GM18508 (cell line): Measurements from ENCODE around the gene SHC3.

Source experiments
- ATAC-seq: cut with Tn5 transposase; IDR thresholded peaks from one replicate; pipeline ENCODE4 v1.9.1; 2021; ENCODE audit warnings: moderate number of reproducible peaks; ENCODE audit not compliant: insufficient read depth, unreplicated experiment

Gene SHC3

DNA sequence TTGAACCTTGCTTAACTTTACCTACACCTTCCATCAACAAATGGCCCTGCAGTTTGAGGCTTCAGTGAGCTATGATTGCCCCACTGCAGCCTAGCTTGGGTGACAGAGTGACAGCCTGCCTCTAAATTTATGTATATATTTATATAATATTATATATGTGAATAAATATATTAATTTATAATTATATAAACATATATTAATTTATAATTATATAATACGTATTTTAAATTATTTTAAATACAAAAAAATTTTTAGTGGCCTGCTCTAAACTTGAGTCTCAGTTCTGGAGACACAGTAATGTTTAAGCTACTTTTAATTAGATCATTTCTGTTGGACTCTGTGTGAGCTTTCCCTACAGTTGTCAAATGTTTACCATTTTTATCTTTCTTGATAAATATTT lies 9.3 kb upstream of the SHC3 start:
- no peak for ATAC-seq

DNA sequence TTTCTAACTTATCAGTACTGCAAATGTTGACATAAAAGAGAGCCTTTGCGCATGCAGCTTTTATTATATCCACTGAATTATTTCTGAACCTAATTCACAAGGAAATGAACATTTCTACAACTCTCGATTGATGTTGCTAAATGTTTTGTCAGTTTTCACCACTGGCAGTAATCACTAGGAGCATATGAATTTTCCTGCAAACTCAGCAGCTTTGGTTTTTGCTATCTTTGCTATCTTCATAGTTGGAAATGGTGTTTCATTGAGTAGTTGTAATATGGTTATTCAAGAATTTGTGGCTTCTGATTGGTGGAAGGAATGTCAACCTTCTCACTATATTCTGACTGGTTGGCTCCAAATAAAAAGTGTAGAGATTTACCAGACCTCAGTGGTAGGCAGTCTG lies 8.9 kb upstream of the SHC3 start:
- no peak for ATAC-seq

DNA sequence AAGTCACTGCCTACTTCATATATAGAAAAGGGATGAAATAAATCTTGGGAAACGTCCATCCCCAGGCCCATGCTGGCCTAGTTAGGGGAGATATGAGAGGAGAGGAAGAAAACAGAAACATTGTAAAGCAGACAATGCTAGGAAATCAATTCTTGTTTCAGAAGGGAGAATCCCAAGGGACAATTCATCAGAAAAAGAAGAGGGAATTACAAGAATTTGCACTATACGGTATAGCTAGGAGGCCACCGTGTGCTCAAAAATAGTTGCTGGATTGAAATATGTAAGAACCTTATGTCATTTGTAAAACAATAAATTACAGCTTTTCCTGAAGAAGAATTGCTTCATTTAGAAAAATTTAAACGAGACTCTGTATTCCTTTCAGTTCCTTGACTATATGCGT lies 8.3 kb upstream of the SHC3 start:
- ATAC-seq: no peak

DNA sequence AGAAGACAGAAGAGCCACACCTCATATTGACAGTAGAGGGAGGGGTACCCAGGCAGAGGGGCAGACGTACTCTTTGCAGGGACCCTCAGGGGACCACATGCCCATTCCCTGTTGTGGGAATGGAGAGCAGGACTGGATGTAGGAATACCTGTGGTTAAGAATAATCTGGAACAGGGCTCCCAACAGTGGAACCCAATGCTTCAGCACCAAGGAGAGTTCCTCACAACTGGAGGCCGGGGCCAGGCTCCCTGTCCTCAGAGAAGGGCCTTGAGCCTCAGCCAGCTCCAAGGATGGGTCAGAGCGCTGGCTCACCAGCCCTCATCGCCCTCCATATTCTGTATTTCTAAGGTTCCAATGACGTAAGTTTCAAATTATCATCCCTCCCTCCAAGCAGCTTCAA lies 7.4 kb upstream of the SHC3 start:
- ATAC-seq: no peak

DNA sequence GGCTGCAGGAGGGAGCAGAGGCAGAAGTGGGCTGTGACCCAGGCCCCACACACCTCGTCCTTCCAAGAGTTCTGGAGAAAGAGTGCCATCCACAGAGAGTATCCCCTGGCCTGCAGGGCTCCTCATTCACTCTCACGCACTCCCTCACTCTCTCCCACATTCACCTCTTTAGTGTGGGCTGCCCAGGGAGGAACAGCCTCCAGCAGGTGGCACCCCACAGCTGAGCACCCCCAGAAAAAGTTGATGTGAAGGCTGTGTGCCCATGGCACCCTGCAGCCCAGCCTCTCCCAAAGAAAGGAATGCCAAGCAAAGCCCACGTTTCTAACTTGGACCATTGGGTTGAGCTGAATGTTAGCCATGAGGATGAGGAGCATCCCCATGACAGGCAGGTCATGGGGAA lies 4.5 kb upstream of the SHC3 start:
- ATAC-seq: no peak

DNA sequence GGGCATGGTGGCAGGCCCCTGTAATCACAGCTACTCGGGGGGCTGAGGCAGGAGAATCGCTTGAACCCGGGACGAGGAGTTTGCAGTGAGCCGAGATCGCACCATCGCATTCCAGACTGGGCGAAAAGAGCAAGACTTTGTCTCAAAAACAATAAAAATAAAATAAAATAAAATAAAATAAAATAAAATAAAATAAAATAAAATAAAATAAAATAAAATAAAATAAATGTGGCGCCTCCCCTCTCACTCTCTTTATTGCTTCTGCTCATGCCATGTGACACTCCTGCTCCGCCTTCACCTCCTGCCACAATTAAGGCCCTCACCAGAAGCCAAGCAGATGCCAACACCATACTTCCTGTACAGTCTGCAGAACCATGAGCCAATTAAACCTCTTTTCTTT lies 3.8 kb upstream of the SHC3 start:
- ATAC-seq: no peak

DNA sequence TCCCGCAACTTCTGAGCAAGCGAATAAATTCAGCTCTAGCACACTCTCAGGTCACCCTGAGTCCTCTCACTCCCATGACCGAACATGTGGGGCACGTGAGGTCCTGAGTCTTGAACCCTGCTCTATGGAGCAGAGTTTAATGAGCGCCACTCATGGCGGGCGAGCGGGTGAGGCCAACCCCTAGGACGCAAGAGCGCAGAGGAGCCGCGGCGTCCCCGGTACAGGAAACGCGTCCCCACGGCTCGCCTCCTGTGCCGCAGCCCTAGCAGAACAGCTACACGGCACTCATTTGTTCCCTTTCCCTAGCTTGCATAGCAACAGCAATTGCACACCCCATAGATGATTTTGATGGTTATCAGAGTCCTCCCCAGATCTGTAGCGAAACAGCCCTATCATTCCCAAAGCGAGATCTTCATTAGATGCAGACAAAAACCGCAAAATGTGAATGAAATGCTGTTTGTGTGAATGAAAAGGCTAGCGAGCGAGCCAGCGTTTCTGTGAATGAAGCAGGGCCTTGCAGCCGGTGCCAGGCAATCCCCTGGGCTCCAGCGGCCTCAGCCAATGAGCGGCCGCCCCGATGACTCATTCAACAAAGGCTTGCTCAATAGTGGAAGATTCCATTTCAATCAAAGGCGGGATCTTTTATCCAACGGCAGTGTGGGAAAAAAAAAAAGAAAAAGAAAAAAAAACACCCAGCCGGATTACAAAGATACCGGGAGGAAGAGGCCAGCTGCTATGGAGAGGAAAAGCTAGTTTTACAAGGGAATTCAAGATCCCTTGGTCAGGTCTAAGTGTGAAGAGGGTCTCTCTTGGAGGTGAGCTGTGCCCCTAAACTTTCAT lies 1.5 kb upstream of the SHC3 start:
- ATAC-seq: no peak

DNA sequence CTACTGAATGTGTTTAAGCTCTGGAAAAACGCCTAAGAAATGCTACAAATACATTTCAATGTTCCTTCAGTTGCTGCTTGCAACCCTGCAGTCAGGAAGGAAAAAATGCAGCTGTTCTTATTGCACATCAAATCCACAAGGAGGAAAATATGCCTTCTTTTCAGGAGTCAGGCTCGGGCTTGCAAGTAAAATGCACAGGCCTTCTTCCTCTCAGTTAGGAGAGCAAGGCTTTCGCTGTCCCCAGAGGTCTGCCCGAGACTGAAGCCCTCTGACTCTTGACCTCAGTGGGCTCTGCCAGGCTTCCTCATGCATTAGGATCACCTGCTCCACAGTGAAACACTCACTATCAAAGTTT lies 899 bp upstream of the SHC3 start:
- no peak for ATAC-seq

DNA sequence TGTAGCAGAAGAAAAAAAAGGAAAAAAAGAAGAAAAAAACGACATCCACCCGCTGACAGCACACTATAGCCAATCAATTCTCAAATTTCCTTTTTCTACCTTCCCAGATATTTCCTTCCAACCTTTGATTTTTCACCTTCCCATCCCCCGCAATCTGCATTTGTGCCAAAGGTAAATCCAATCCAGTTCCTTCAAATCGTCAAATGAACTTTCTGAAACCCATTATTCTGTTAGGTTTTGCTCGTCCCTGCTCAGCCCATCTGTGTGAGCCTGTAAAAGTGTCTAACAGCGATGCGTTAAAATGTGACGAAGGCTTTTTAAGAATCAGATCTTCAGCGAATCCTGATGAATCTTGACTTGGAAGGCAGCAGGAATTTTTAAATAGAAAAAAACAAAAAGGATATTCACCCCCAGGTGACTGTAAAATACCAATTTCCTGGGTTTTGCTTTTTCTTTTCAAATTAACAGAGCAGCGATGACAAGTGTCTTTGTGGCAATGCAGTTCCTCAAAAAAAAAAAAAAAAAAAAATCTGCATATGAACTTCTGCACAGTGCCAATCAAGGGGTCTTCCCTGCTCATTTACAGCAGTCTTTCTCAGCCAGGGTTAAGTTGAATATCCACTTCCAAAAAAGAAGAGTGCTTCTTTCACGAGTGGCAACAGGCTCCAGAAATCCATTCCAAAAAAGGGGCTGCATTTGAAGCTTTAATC lies 367 bp upstream of the SHC3 start:
- ATAC-seq: no peak

DNA sequence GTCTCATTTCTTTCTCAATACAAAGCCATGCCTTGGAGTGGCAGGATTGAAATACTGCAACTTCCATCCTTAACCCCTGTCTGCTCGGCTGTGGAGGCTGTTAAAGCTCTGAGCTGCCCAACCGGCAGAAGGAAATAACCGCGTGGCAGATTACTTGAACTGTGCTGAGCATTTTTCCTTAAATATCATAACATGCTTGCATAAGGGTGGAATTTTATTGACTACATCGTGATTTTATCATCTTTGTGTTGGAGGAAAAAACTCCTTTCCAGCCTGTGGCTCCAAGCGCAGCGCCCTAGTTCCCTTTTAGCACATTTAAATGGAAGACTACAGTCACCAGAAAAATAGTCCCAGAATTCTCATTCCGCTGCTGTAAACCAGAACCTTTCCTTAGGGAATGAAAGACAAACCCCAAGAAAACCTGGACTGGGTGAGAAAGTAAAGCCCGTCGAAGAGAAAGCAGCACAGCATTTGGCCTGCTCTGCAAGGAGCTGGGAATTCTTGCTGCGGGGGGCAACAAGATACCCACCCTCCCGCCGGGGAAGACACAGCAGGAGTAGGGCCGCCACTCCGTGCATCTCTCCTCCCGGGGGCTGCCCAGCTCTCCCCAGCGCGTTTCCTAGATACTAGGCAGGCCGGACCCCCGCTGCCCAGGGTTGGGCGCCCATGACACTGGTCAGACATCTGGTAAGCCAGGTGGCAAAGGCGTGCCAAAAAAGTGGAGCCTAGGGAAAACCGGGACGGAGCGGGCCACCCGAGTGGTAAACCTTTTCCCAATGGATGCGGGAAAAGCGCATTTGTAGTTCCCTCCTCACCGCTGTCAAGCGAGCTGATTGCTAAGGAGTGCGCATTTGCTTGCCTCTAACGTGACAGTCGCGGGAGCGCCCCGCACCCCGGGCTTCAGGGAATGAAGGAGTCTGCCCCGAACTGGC lies 1.3 kb downstream of the SHC3 start:
- ATAC-seq: no peak

DNA sequence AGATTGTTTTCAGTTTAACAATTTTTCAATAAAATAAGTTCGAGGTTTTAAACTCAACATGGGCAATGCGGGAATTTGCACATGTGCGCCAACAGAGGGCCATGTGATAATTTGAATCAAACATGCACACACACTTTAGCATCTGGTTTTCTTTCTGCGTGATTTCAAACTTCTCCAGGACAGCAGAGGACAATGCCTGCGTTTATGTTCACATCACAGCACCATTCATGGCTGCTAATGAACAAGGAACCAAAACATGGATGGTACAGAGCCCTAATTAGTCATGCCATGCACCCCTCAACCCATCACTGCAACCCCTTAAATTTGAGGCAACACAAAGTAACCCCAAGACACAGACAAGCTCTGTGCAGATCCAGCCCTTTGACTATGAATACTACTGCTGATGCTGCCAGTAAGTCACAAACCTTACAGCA lies 2.8 kb downstream of the SHC3 start:
- no peak for ATAC-seq

DNA sequence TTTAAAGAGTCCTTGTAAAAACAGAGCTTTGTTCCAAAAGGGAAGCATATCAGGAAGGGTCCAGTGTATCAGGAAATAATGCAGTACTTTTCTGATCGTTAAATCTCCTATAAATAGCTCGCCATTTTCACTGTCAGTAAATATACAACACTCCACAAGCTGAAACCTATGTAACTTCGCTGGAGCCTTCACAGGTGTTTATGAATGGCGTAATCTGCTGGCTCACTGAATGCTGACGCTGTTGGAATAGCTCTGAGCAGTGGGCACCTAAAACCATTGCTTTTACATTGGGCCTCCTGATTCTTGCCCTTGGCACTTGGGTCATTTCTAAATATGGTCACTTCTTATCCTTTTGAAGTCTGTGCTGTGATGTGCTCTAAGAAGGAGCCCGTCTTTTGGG lies 4.3 kb downstream of the SHC3 start:
- no peak for ATAC-seq

DNA sequence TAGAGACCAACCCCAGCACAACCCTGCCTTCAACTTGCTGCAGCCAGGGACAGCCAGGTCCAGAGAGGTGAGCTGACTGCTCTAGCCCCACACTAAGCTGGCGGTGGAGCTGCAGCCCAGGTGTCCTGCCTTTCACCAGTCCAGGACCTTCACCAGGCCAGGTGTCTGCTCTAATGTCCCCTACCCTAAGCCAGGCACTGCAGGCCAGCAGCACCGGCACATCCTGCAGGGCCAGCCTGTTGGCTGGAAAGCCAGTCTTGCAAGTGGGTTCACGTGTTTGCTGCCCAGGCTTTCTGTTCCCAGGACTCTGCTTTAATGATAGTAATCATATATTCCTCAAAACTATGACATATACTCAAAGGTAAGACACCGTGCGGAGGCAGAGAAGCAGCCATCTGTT lies 5.5 kb downstream of the SHC3 start:
- ATAC-seq: no peak

DNA sequence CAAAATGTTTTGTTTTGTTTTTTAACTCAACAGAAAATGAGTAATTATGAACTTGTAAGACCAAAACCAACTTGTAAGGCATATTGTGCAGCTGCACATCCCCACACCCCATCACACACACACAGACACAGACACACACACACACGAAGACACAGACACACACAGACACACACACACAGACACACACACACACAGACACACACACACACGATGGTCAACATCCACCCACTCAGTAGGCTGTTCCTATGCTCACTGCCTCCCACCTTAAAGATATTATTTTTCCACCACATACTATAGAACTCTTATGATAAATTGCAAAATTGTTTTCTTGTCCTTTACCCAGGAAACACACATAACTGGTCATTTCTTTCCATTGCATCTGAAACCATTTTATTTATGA lies 6.2 kb downstream of the SHC3 start:
- no peak for ATAC-seq

DNA sequence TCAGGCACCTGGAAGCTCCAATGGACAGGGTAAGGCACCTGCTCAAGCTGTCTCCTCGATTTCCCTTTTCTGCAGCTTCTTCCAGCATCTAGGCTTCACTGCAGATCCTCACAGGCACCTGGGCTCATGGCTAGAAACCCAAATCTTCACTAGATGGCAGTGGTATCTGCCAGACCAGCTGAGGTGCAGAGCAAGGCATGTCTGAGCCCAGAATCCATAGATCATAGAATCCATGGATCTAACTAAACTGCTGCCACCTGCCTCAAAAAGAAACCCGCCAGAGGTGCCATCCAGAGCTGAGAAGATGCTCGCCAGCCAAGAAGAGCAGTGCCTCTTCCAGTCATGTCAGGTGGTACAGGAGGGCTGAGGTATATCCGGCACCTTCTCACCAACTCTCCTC lies 6.9 kb downstream of the SHC3 start:
- ATAC-seq: no peak

DNA sequence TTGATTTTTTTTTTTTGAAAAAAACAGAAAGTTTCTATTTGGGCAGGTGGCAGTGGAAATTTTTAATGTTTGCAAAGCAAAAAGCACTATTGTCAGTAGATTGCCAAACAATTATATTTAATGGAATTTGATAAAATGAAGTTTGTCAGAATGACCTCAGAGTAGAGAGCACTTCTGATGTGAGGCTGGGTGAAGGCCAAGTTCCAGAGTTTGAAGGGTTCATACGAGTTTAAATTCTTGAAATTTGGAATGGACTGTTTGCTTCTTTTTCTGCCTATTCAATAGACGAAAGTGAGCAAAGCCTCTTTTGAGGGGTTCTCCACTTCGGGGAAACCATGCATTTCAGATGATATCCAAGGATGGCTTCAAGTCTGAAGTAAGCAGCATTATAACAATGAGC lies 7.4 kb downstream of the SHC3 start:
- no peak for ATAC-seq

DNA sequence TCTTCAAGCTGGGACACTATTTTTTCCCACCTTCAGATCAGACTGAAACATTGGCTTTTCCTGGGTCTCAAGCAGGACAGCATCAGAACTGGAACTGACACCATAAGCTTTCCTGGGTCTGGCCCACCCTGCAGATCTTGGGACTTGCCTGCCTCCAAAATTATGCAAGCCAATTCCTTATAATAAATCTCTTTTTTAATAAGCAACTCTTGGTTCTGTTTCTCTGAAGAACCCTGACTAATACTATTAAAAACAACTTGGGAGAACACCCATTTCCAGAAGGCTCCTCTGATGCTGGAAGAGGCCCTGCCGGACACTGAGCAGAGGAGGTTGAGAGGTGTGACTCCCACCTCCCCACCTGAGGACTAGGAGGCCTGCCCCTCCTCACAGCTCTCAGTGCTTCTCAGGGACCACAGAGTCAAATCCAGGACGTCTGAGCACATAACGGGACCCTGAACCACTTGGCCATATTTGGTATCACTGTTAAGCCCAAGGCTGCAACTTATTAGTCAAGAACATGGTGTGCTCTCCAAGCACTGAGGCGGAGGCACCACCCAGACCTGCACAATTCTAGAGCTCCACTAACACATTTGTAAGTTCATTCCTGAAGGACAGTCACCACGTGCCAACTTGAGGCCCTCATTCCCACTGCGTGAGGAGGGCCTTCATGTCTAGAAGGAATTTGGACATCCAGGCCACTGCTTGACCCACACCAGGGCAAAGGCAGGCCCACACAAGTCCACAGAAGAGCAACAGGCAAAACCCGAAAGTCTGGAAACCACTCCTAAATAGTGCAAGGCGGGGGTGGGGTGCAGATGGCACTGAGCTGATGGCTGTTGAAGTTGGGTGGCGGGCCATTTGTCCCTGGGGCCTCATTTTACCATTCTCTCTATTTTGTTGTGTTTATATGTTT lies 9.5 kb downstream of the SHC3 start:
- ATAC-seq: no peak

DNA sequence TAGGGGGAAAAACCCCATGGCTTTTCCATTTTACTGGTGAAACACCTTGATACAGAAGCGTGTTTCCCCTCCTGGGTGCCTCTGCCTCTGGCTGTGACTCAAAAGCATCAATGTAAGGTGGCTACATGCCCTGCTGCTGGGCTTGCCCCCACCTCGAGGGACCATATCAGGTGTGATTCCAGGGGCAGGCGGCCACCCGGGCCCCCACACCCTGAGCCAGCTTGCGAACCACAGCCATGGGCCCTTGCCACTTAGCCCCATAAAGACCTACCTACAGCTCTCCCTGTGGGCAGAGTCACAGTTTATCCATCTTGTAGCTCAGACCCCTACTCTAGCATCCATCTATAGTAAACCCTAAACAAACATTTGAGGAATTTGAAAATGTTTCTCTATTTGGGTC lies 10.8 kb downstream of the SHC3 start:
- ATAC-seq: no peak

DNA sequence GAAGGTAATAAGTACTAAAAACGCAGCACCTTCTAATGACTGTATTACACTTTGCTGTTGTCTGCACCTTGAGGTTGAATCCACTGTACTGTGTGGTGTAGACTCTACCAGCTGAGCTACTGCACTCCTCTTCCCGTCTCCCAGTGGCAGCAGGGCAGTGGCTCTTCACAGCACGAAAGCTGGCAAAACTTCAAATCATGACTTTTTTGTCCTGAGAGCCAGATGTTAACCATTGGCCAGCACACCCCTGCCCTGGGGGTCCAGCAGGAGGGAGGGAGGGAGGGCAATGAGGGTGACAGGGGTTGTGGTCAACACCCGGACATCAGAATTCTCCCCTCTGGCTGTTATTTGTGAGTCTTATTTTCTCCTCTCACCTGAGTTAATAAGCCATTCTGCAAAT lies 11.8 kb downstream of the SHC3 start:
- ATAC-seq: no peak

DNA sequence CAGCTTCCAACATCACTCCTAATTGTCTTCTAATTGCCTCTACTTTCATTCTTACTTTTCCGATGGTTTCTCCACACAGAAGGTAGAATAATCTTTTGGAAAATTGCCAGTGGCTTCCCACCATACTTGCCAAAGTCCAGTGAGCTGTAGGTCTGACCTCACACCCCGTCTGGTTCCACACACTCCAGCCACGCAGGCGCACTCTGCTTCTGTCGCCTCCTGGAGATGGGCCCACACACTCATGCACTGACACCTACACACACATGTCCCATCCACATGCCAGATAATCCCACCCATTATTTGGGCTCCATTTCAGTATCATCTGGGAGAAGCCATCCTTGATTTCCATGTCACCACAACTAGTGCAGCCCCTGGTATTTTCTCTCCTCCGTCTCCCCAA lies 12.7 kb downstream of the SHC3 start:
- no peak for ATAC-seq
